NCI-H460 (cell line): ENCODE results near the gene OR51D1. TPM values are rescaled to one million over a fixed set of nuclear protein-coding genes. Genes with fewer than 3 reads are reported as not detected.

Source experiments
- DNase-seq: peaks from one replicate; pipeline ENCODE4 v3.0.0-alpha.2; 2016; ENCODE audit warnings: low read depth; ENCODE audit errors: extremely low read depth
- polyA plus RNA-seq: library from polyadenylated mRNA; depleted of rRNA; stranded (reverse); fragments of >200 nt; gene quantifications from 2 replicates; pipeline ENCODE4 v1.2.3, GENCODE V29; 2014; cell fraction: nucleus; rRNA removed
- total RNA-seq: library from RNA; depleted of rRNA; stranded (reverse); fragments of >200 nt; shearing (Covaris generic); gene quantifications from 2 replicates; pipeline ENCODE4 v1.2.3, GENCODE V29; 2014; rRNA removed

The OR51D1 gene, protein sequence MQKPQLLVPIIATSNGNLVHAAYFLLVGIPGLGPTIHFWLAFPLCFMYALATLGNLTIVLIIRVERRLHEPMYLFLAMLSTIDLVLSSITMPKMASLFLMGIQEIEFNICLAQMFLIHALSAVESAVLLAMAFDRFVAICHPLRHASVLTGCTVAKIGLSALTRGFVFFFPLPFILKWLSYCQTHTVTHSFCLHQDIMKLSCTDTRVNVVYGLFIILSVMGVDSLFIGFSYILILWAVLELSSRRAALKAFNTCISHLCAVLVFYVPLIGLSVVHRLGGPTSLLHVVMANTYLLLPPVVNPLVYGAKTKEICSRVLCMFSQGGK
- total RNA-seq: not detected in 2 replicates
- polyA plus RNA-seq: not detected in 2 replicates

DNA sequence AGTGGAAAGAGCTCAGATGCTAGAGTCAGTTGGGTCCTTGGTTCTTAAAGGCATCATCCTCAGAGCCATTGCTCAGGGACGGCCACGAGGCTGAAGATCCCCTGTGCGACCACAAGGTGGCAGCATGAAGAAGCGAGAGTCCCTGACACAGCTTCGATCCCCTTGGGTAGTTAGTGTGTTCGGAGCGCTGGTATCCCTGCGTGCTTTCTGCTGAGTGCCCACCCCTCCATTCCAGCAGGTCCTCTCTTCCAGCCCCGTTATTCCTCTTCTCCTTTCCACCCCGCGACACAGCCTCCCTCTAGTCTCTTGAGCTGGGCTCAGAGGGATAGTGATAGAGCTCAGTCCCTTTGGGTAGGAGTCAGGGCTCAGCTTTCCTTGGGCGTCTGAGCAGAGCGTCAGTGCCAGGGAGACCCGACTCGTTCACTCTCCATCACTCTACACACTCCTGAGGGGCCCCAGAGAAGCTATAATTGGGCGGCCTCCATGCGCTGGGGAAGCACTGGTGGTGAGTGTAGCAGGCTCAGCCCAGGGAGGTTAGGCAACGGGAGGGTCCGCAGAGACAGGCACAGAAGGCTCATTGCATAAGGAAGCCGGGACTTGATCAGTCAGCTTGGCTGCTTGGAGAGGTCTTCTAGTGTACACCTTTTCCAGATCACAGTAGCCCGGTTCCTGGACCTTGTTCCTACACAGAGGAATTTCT lies at the start of gene OR51D1:
Gene OR51D1 (plus strand): TSS at position 516 of the 700 bp plus-strand sequence. CDS start 2,314 bp downstream, outside the sequence.
- peak; percentile 54 for DNase-seq

DNA sequence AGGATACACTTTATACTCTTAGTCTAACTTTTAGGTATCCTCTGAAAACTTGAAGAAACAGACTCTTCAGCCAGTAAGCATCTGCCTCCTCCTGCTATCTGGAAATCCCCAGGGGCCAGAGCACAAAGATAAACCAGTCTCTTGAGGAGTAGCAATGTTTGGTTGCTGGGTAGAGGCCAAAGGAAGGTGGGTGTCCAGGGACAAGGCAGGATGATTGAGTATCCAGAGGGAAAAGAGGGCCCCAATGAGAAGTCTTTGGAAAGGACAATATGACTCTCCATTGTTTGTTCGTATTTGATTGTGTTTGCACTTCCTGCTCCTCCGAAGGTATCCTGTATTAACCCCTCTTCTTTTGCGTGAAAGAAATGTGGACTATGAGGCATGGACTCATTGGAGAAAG lies 48.3 kb upstream of the OR51D1 start:
- DNase-seq: no peak

DNA sequence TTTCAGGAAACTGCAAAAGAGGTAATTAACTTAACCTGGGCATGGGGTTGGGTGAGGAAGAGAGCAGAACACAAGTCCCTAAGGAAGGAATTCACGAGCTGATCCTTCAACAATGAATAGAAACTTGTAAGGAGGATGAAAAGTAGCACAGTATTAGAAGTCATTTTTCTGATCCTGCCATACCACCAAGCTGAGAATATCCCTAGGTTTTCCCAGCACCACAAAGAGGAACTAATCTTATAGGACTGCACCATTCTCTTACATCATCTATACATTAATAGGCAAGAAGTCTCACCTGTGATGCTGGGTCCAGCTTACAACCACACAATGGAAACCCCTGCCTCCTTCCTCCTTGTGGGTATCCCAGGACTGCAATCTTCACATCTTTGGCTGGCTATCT lies 43.5 kb upstream of the OR51D1 start, which contains the start of gene OR52I1:
Gene OR52I1 (plus strand): TSS at position 301 of the 400 bp plus-strand sequence. CDS start 0 bp downstream, at position 301.
- DNase-seq: no peak

DNA sequence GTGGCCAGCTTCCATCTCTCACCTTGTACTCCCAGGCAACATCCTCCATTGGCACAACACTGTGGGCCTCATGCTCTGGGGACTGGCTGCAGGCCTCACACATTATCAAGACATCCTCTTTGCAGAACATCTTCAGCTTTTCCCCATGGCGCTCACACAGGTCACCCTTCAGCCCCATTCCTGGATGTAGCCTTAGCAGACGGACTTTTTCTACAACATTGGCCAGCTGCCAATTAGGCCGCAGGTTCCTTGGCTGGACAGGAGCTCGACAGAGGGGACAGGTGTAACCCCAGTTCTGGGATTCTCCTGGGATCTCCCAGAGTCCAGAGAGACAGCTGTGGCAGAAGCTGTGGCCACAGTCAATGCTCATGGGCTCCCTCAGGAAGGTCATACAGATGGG lies 32.2 kb upstream of the OR51D1 start:
- DNase-seq: no peak

DNA sequence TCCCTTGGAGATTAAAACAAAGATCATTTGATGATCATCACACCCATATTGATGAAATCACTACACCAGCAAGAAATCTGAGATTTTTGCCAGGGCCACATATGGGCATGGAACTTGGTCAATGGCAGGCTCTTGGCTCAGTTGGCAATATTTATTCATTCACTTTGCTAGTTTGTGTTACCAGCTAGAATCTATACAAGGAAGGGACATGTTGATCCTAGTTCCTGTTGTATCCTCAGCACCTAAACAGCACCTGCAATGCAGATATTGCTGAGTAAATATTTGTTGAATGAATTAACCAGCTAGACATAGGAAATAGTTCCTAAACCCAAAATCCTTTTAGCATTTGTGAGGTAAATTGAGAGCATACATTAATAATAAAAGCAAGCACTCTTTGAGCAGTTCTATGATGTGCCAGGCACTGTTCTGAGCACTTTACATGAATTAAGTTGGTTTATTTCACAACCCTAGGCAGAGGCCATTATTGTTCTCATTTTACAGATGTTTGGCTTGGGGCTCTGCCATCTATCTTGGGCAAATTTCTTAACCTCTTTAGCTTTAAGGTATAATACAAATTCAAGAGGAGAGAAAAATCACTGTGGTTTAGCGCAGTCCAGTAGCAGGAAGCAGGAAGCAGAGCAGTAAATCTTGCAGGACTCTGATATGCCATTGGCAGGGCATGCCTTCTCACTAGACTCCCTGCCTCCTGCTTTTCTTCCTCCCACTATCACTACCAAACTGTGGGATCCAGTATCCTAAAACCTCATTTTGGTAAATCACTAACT lies 30.9 kb upstream of the OR51D1 start:
- no peak for DNase-seq

DNA sequence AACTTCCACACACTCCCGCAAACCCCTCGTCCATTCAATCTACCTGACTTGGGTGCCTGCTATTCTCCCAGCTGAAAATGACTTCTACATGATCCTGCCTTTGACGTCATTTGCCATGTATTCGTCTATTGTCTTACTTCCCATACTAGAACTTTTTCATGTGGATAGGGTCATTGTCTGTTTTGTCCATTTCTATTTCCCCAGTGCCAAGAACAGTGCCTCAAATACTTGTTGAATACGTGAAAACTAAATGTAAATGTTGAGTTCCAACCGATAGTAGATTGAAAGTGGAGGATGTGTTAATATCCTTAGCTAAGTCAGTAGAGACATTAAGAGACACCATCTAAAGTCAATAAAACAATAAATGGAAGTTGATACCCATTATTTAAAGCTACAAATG lies 30.2 kb upstream of the OR51D1 start:
- no peak for DNase-seq

DNA sequence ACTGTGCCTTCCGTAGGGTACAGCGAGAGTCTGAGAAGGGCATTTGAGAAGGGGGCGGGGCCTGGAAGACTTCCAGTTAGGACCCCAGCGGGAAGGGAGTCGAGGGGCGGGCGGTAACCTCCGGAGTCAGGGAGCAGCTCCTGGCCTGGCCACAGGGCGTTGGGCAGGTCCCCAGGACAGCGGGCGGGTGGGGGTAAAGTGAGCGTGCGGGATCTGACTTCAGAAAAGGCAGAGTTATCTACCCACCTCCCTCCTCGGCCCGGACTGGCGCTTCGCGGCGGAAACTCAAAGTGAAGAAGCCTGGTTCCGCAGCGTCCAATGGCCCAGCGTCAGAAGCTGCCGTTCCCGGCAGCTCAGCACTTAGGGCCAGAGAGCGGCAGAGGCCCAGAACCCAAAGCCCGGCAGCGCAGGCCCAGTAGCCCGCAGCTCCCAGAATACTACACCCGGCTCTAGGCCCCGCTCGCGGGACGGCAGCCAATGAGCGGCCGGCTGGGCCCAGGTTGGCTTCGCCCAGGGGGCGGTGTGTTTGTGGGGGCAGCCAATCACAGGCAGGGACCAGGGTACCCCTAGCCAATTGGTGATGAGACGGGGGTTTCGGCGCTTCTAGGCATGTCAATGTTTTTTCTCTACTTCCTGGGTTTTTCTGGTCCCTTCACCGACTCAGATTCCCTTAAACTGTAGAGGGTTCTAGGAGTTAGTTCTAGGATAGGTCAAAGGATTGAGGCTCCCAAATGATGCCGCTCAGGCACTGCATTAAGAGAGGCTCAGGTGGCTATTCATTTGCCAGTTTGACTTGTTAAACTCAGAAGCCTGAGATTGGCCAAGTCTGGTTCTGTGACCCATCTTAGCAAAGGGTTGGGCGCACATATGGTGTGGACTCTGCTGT lies 29.3 kb upstream of the OR51D1 start, which contains the start of gene TRIM68:
Gene TRIM68 (minus strand): TSS at position 451 of the 886 bp plus-strand sequence. CDS start 2,727 bp downstream, outside the sequence.
- peak; percentile 87 for DNase-seq

DNA sequence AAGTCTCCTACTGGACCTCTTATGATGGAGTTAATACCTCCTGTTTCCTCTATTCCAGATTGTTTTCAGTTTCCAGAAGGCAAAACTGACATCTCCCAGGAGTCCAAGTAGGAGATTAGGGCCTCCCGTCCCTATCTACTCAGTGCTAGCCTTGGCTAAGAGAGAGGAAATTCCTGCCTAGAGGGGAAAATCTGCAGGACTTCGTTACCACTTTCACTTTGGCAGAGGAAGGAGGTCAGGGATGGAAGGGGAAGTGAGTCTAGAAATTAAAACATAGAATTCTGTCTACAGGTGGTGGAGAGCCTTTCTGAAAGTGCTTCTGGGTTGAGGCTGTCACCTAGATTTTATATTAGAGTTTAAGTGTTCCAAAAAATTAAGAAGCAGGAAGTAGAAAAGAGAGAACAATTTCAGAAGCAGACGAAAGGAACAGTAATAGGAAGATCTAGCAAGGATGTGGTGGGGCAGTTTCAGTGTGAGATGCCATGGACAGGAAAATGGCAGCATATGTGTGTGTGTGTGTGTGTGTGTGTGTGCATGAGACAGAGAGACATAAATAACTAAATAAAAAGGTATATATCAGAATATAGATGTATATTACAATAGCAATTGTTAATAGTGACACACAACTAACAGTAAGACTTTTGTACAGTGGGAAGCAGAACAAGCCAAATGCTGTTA lies 26.9 kb upstream of the OR51D1 start:
- DNase-seq: no peak

DNA sequence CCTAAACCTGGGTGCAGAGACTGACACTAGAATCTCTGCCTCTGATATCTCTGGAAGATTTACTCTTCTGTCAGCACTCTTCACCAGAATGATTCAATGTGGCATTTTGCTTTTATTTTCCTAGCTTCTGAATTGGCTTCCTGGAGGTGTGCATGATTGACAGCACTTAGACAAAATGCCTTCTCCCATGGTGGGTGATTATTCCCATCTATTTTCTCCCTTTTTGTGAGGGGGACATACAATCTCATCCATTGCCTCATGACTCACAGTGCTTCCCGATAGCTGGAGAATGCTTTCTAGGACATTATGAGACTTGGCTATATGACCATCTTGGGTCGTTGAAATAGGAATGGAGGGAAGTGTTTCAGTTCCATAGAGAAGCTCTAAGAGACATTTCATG lies 25.3 kb upstream of the OR51D1 start:
- no peak for DNase-seq

DNA sequence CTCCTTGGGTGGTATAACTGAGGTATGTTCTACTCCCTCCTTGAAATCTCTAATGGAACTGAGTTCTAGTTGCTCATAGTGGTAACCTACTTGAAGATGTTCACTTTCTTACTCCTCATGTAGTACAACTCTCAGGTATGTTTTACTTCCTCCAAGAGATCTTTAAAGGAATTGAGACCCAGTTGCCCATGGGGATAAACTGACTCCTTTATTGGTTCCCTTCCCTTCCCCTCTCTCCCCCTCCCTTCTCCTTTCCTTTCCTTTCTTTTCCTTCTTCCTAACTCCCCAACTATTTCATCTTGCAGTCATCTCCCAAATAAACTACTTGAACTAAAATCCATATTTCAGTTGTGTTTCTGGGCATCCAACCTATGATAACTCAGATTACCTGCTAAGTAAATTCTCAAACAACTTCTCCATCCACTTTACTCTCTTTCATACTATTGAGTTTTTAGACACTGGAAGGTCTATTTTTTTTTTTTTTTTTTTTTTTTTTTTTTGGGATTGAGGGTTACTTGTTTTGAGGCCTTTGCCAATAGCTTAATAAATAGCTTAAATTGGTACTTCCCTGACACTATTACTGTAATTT lies 21.3 kb upstream of the OR51D1 start:
- DNase-seq: no peak

DNA sequence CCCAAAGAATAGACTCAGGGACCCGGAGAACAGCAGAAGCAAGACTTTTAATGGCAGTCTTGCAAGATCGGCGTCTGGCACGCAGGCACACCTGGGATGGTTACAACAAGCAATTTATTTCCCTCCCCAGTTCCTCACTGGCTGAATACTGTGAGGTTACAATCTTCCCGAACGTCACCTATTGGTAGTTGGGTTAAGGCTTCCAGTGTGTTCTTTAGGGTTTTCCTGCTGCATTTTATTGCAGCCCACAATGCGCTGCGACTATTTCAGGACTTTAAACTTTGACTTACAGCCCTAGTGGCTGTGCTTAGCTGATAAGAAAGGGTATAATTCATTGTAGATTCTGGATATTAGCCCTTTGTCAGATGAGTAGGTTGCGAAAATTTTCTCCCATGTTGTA lies 17.8 kb upstream of the OR51D1 start:
- DNase-seq: no peak

DNA sequence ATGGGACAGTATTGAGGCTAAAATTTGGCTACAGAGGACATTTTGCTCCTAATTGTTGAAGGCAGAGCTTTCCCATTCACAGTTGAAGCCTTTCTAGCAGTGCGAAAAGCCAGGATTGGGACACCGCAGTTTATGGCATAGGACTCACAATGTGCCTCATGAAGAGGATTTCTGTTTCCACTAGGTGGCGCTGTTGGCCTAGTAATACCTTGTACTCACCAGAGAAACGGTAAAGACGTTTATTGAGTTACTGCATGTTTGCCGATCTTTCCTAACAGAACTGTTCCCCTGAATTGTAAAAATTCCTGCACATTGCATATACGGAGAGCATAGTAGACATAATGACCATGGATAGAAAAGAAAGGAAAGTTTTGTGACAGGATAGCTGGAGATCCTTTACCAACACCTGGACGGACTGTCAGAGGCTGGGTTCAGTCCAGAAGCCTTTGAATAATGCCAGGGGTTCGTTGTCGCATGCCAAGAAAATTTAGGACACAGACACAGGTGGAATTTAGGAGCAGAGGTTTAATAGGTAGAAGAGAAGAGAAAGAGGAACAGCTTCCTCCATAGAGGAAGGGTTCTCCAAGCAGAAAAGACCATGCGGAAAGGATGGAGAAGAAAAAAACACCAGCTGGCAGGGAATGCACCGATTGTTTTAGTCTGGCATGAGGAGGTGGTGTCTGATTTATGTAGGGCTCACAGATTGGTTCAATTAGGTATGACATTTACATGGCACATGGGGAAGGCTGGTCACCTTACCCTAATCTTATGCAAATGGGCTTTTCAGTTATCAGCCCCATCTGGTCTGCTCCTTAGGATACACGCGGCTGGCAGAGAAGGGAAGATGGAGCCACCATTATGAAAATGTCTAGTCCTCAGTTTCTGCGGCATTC lies 10.8 kb upstream of the OR51D1 start:
- peak; percentile 72 for DNase-seq

DNA sequence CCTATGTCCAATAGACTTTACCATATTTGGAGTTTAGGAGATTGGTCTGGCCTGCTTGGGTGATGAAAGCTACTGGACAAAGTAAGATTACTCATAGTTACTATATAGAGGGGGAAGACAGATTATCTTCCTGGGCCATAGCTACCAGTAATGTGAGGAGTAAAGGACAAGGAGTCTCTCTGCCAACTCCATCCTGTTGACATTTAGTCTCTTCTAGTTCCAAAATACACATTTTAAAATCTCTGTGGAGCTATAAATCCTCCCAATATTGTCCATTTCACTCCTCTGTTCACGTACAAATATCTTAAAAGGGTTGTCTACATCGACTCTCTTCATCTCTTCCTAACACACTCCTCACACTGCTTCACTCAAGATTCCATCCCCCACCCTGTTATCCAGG lies 1.1 kb upstream of the OR51D1 start:
- DNase-seq: no peak

DNA sequence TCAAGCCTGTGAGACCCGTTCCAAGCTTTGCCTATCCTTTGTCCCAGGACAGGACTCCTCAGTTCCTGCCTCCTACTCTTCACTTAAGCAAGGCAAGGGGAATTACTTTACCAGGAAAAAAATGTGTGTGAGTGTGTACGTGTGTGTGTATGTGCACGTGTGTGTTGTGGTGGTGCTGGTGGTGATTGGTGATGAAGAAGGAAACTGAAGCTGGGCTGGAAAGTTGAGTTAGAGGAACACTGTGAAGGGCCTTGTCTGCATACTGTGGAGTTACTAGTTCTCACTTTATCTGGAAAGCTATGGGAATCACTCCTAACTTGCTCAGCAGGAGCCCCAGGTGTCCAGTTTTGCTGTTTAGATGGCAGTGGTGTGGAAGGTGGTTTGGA lies 378 bp downstream of the OR51D1 start:
- no peak for DNase-seq

DNA sequence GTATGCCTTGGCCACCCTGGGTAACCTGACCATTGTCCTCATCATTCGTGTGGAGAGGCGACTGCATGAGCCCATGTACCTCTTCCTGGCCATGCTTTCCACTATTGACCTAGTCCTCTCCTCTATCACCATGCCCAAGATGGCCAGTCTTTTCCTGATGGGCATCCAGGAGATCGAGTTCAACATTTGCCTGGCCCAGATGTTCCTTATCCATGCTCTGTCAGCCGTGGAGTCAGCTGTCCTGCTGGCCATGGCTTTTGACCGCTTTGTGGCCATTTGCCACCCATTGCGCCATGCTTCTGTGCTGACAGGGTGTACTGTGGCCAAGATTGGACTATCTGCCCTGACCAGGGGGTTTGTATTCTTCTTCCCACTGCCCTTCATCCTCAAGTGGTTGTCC lies 2.7 kb downstream of the OR51D1 start:
- DNase-seq: no peak

DNA sequence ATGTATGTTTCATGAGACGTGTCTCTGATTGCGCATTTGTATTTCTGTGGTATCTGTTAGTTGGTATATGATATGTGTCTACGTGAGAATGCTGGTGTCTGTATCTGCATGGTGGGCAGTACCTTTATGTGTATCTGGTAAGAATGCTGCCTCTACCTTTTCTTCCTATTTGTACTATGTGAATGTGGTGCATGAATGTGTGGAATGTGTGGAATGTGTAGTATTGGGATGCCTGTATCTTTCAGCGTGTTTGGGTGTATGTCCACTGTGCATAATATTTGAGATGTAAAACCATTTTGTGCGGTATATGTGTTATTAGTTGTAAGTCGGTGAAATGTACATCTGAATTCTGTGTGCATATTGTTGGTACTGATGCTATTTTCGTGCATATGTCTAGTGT lies 4.2 kb downstream of the OR51D1 start:
- no peak for DNase-seq

DNA sequence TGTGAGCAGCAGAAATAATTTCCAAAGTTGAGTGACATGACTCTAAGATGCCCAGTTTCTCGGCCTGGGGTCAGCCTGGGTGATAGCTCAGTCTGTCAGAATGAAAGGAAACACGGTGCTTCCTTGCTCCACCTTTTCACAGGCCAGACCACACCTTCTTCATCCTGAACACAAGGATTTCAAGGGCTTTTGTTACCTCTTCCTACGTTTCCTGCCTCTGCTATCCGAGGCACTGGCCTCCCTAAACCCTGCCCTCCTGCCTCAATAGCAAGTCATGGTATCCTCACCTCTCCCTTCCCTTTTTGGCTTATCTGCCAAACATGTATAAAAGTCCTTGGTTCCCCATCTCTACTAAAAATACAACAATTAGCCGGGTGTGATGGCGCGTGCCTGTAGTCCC lies 4.8 kb downstream of the OR51D1 start:
- DNase-seq: no peak

DNA sequence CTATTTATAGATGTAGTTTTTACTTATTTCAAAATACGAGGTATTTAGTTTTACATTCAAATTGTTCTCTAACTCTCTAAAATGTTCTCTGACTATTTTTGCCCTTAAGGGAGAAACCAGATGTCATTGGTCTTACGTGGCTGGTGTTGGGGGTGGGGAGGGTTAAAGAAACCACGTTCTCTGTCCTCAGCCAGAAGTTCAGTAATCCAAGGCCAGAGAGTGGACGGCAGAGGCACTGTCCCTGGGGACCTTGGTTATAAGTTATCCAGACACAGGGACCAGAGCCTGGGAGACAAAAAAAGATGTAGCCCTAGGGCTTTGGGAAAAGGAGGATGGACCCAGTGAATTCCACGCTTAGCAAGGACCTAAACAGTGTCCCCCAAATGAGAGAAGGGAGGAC lies 5.8 kb downstream of the OR51D1 start:
- DNase-seq: no peak
